Measurements from ENCODE around the gene RALGDS.

The RALGDS gene

DNA sequence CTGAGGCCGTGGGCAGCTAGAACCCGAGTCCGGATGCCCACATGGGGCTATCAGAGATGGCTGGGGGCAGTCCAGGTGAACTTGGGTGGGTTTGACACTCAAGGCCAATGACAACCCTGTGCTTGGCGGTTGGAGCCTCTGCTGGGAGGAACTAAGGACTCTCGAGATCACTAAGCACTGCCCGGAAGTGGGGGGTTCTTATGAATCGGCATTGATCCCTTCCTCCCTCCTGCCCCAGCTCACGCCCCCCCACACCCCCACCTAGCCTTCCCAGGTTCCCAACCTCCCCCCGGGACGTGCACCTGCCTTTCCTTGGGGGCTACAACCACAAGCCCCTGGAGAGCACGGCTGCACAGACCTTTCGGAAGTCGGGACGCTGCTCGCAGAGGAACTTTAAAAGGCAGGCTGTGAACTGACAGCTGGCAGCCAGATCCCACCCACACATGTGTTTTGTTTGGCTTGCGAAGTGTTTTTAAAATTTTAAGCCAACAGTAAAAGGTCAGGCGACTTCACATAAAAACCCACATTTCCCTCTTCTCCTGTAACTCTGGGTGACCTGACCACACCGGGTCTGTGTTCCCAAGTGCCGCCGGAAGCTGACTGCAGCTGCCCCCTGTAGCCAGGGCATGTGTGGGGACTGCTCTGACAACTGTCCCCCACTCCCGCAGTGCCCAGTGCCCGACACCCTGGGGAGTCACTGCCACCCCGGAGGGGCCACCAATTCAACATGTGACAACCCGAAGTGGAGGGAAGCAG is 5.1 kb upstream of the RALGDS start:
- Histone ChIP-seq H3K27ac (replicated peaks) (no peak overlapping the region), H3K4me3 (replicated peaks; ENCODE audit: insufficient read depth, low read length) (peak overlapping the region; percentile 24), H3K27me3 (ENCODE audit: insufficient read depth, poor library complexity, severe bottlenecking) (no peaks in the 10 kb centered on the region)
- TF ChIP-seq GABPA (IDR thresholded peaks at IDR 0.05; ENCODE audit: low read depth) (no peak), POLR2AphosphoS5 (IDR thresholded peaks at IDR 0.05; ENCODE audit: low read depth) (no peak), SPI1 (IDR thresholded peaks at IDR 0.05; ENCODE audit: borderline replicate concordance, low read depth) (no peak)
- TF ChIP-seq, protein P1, sequence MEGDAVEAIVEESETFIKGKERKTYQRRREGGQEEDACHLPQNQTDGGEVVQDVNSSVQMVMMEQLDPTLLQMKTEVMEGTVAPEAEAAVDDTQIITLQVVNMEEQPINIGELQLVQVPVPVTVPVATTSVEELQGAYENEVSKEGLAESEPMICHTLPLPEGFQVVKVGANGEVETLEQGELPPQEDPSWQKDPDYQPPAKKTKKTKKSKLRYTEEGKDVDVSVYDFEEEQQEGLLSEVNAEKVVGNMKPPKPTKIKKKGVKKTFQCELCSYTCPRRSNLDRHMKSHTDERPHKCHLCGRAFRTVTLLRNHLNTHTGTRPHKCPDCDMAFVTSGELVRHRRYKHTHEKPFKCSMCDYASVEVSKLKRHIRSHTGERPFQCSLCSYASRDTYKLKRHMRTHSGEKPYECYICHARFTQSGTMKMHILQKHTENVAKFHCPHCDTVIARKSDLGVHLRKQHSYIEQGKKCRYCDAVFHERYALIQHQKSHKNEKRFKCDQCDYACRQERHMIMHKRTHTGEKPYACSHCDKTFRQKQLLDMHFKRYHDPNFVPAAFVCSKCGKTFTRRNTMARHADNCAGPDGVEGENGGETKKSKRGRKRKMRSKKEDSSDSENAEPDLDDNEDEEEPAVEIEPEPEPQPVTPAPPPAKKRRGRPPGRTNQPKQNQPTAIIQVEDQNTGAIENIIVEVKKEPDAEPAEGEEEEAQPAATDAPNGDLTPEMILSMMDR (IDR thresholded peaks at IDR 0.05; ENCODE audit: insufficient read depth, low read length) = no peak
- TF ChIP-seq, protein P2, sequence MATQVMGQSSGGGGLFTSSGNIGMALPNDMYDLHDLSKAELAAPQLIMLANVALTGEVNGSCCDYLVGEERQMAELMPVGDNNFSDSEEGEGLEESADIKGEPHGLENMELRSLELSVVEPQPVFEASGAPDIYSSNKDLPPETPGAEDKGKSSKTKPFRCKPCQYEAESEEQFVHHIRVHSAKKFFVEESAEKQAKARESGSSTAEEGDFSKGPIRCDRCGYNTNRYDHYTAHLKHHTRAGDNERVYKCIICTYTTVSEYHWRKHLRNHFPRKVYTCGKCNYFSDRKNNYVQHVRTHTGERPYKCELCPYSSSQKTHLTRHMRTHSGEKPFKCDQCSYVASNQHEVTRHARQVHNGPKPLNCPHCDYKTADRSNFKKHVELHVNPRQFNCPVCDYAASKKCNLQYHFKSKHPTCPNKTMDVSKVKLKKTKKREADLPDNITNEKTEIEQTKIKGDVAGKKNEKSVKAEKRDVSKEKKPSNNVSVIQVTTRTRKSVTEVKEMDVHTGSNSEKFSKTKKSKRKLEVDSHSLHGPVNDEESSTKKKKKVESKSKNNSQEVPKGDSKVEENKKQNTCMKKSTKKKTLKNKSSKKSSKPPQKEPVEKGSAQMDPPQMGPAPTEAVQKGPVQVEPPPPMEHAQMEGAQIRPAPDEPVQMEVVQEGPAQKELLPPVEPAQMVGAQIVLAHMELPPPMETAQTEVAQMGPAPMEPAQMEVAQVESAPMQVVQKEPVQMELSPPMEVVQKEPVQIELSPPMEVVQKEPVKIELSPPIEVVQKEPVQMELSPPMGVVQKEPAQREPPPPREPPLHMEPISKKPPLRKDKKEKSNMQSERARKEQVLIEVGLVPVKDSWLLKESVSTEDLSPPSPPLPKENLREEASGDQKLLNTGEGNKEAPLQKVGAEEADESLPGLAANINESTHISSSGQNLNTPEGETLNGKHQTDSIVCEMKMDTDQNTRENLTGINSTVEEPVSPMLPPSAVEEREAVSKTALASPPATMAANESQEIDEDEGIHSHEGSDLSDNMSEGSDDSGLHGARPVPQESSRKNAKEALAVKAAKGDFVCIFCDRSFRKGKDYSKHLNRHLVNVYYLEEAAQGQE (IDR thresholded peaks at IDR 0.05; ENCODE audit: insufficient replicate concordance, low read depth) = no peak
- DNase-seq (ENCODE audit: low read depth in 1 of 2, low spot score in 1 of 2) = peak in 1 of 2 experiments; percentile 52

DNA sequence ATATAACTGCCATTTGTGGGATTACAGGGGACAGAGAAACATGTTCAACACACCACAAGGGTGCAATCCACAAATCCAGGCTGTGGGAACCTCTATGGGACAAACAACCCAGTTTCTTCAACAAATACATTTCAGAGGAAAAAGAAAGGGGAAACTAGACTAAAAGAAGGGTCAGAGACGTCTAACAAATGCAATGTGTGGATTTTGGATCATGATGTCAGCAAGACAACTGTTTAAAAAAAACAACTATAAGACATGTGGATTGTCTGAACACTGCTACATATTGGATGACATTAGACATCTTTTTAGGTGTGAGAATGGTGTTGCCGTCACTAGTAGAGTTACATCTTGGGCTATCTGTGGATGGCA is 3.9 kb upstream of the RALGDS start:
- Histone ChIP-seq H3K27ac (replicated peaks) (no peak overlapping the region), H3K27me3 (ENCODE audit: insufficient read depth, poor library complexity, severe bottlenecking) (no peaks in the 10 kb centered on the region), H3K4me3 (replicated peaks; ENCODE audit: insufficient read depth, low read length) (no peak overlapping the region)
- no peak for DNase-seq (ENCODE audit: low read depth in 1 of 2, low spot score in 1 of 2)
- TF ChIP-seq GABPA (IDR thresholded peaks at IDR 0.05; ENCODE audit: low read depth) (no peak), POLR2AphosphoS5 (IDR thresholded peaks at IDR 0.05; ENCODE audit: low read depth) (no peak), SPI1 (IDR thresholded peaks at IDR 0.05; ENCODE audit: borderline replicate concordance, low read depth) (no peak)
- TF ChIP-seq, protein P2 (IDR thresholded peaks at IDR 0.05; ENCODE audit: insufficient replicate concordance, low read depth) = no peak
- TF ChIP-seq, protein P1 (IDR thresholded peaks at IDR 0.05; ENCODE audit: insufficient read depth, low read length) = no peak

DNA sequence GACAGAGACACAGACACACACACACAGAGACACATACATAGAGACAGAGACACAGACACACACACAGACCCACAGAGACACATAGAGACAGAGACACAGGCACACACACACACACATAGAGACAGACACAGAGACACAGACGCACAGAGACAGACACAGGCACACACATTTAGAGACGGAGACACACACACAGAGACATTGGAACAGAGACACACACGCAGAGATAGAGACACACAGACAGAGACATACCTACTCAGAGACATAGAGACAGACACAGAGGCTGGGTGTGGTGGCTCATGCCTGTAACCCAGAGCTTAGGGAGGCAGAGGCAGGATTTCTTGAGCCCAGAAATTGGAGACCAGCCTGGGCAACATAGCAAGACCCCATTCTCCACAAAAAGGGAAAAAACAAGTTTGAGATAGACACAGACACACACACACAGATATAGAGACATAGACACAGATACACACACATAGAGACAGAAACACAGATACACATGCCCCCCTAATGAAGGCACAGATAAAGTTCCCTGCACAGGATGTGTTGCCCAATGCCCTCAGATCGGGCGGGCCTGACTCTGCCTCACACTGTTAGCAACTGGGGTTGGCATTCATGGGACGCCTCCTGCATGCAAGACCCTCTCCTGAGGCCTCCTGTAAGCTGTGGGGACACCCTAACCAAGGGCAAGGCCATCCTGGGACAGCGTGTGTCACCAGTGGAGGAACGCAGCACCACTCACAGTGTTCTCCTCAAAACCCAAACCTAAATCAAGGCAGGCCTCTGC is 3.3 kb upstream of the RALGDS start:
- Histone ChIP-seq H3K27ac (replicated peaks) (no peak overlapping the region), H3K27me3 (ENCODE audit: insufficient read depth, poor library complexity, severe bottlenecking) (no peaks in the 10 kb centered on the region), H3K4me3 (replicated peaks; ENCODE audit: insufficient read depth, low read length) (no peak overlapping the region)
- peak in 1 of 2 experiments; percentile 19 for DNase-seq (ENCODE audit: low read depth in 1 of 2, low spot score in 1 of 2)
- TF ChIP-seq, protein P1 (IDR thresholded peaks at IDR 0.05; ENCODE audit: insufficient read depth, low read length) = no peak
- TF ChIP-seq GABPA (IDR thresholded peaks at IDR 0.05; ENCODE audit: low read depth) (no peak), POLR2AphosphoS5 (IDR thresholded peaks at IDR 0.05; ENCODE audit: low read depth) (no peak), SPI1 (IDR thresholded peaks at IDR 0.05; ENCODE audit: borderline replicate concordance, low read depth) (no peak)
- TF ChIP-seq, protein P2 (IDR thresholded peaks at IDR 0.05; ENCODE audit: insufficient replicate concordance, low read depth) = no peak
